GM18498 (cell line): ENCODE measurements around the gene CCDC177.
"Not testable (repeated sequence)": the region's sequence is repeated elsewhere in the genome, so short reads cannot be mapped to it uniquely, and the experiment has no call there.

Experiments used
- ATAC-seq: cut with Tn5 transposase; IDR thresholded peaks from one replicate; pipeline ENCODE4 v1.9.1; 2021; ENCODE audit warnings: mild to moderate bottlenecking, moderate library complexity; ENCODE audit not compliant: unreplicated experiment

Gene CCDC177

DNA sequence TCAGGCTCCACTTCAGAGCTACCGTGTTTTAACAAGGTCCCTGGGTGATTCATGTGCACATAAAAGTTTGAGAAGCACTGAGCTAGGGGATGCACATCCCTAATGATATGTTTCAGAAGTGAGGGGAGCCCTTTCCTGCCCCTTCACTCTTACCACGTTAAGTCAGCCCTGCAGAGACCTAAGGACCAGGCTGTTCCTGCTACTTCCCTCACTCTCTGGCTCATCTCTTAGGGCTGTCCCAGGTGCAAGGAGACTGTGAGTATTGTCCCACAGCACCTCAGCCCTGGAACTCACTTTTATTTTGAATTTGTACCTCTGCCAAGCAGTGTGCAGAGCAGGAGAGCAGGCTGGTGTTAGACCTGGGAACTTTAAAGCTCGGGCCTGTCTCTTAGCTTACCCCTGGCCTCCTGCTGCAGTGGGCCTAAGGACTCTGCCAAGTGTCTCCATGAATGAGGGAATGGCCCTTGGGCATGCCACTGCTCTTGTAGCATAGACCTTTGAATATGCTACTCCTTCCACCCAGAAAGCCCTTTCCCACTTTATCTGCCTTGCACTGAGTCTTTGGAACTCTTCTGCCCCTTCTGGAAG, 25.7 kb upstream of the CCDC177 start:
- ATAC-seq: no peak

GRCh38 chr14:69599431-69599830, 24.8 kb upstream of the CCDC177 start:
- not testable (repeated sequence) for ATAC-seq

DNA sequence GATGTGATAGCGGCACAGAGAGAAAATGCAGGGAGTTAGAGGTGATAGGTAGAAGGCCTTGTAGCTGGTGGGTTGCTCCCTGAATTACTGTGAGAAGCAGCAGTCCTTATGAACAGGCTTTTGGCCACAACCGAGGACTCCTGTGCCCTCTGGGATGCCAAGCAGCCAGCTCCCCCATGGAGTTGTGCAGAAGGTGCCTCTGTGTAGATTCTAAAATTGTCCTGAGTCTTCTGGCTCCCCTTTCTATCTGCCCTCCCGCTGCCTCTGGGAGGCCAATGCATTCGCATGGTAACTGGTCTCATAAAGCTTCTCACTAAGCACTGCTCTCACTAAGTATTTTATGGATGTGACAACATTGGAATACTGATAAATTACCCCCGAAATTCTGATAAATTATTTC, 20.7 kb upstream of the CCDC177 start:
- no peak for ATAC-seq

GRCh38 chr14:69594846-69595245, 20.2 kb upstream of the CCDC177 start:
- no peak for ATAC-seq

DNA sequence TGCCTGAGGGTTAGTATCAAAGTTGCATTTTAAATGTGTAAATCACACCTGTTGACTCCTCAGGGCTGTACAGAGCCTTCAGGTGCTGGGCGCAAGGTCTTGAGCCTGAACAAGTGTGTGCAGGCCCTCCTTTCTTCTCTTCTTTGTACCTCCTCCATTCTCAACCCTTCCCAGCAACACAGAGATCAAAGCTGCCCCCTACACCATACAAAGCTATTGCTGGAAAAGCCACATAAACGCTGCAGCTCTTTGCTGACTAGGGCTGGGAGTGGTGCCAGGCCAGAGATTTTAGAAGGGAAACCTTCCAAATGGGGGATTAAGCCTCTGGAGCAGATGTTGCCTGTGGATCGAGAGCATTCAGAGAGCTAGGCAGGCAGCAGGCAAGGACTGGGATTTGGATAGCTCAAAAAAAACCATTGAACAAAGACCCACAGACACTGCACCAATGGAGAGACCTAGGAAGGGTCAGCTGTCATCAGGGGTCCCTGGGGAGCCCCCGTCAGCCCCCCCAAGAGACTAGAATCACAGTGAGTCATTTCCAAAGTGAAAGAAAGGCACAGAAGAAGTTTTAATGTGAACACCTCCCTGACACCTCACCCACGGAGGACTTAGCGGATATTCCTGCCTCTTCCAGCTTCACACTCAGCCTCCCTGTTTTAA, 18.5 kb upstream of the CCDC177 start:
- ATAC-seq: no peak

DNA sequence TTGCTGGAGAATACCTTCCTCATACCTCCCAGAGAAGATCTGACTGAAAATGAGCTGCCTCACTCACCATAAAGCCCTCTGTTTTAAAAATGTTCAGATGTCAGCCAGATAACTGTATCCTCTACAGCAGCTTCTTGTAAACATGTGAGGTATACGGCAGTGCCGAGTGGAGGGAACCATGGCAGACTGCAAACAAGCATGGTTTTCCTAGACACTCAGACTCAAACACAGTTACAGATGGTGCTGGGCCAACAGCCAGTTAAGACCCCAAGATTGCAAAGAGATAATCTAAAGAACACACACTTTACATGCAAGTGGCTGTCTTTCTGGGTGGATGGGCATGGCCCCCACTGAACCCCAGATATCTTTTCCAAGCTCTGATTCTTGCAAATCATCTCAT, 16.6 kb upstream of the CCDC177 start:
- ATAC-seq: no peak

- no peak for ATAC-seq
Measured at GRCh38 chr14:69587389-69587788, 12.7 kb upstream of the CCDC177 start.

GRCh38 chr14:69586404-69586803, 11.7 kb upstream of the CCDC177 start:
- ATAC-seq: no peak

GRCh38 chr14:69584389-69584788, 9.7 kb upstream of the CCDC177 start:
- ATAC-seq: no peak

DNA sequence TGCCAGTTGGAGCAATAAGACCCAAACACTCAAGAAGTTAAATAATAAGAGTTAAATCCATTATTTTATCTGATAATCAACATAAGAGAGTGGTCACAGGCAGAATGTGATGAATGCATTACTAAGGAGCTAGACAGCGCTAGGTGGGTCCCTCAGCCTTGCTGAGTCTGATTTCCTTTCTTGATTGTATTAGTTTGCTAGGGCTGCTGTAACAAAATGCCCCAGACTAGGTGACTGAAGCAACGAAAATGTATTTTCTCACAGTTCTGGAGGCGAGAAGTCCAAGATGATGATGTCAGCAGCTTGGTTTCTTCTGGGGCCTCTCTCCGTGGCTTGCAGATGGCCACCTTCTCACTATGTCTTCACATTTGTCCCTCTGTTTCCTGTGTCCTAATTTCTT, 8.2 kb upstream of the CCDC177 start:
- no peak for ATAC-seq

- ATAC-seq: no peak
Measured at GRCh38 chr14:69582212-69582611, 7.5 kb upstream of the CCDC177 start.

DNA sequence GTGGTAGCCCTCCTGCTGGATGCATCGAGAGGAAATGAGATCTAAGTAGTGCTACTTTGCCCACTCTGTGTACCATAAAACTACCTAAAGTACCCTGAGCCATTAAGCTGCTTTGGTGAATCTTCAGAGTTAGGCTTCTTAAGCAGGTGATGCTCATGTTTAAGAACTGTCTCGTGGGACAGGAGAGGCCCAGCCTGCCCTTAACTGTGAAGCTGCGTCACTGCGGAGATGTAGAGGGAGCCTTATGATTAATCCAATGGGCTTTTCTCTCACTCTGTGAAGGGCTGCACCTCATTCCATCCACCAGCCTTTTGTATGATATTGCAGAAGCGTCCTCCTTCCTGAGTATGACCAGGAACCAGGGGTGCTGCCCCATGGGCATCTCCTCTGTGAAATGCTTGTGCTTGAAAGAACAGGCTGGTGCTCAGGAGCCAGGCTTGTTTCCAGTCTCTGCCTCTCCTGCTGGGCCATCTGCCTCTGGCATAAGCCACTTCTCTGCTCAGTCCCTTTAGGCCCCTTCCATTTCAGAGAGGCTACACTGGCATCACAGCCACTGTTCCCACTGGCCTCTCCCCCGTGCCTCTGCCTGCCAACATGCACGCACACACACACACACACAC, 6.8 kb upstream of the CCDC177 start:
- ATAC-seq: no peak

DNA sequence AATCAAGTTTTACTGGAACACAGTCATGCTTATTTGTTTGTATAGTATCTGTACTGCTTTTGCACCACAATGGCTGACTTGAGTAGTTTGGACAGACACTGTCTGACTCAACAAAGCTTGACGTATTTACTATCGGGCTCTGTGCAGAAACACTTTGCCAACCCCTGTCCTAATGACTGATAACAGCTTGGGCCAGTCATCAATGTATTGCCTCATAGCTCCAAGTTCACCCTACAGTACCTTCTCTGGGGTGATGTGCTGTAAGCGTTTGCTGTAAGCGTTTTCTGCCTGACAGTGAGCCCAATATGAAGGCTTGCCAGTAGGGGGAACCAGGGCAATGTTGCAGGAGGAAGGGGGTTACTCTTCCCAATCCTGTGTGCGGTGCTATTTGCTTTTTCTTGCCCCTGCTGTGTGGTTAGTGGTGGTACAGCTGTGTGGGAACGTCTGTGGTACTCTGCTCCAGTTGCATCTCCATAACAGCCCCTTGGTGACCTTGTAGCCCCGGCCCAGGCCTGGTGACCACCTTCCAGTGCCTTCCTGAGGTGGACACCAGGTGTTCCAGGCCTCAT, 5.4 kb upstream of the CCDC177 start:
- no peak for ATAC-seq

GRCh38 chr14:69579476-69579875, 4.8 kb upstream of the CCDC177 start:
- ATAC-seq: no peak

DNA sequence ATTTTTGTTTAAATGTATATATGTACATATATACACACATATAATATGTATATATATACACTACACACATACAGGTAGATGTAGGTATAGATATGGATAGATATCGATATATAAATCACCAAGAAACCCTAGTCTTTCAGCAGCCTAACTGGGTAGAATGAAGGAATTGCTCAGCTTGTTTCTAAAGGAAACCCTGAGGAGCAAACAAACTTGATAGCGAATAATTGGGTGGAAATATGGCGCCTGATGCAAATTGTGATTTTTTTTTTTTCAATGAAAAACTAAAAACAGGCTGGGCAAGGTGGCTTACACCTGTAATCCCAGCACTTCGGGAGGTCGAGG, 254 bp upstream of the CCDC177 start:
- ATAC-seq: no peak

GRCh38 chr14:69573831-69574262, 824 bp downstream of the CCDC177 start:
- ATAC-seq: no peak

DNA sequence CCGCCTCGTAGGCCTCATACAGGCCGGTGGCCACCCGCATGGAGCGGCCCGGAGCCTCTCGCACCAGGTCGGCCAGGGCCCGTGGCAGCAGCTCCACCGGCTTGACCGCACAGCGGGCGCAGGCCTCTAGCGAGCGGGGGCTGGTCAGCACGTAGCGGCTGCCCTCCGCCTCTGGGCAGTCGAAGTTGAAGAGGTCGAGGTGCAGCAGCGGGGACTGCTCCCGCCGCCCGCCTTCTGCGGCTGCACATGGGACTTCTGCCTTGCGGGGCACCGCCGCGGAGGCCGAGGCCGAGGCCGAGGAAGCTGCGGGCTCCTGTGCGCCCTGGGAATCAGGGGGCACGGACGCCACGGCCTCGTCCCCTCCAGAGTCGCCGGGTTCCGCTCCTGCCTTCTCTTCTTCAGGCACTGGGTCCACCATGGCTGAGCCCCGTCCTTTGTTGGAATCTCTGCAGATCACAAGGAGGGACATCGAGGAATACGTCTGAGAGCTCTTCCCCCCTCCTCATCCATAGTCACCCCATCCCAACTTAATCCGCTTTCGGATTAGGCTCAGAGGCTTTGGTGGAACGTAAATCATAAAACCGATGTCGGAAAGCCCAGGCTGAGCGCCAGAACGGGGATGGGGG, 1.4 kb downstream of the CCDC177 start:
- no peak for ATAC-seq

- no peak for ATAC-seq
Measured at GRCh38 chr14:69572841-69573135, 1.9 kb downstream of the CCDC177 start.

GRCh38 chr14:69572030-69572840, 2.4 kb downstream of the CCDC177 start:
- no peak for ATAC-seq

DNA sequence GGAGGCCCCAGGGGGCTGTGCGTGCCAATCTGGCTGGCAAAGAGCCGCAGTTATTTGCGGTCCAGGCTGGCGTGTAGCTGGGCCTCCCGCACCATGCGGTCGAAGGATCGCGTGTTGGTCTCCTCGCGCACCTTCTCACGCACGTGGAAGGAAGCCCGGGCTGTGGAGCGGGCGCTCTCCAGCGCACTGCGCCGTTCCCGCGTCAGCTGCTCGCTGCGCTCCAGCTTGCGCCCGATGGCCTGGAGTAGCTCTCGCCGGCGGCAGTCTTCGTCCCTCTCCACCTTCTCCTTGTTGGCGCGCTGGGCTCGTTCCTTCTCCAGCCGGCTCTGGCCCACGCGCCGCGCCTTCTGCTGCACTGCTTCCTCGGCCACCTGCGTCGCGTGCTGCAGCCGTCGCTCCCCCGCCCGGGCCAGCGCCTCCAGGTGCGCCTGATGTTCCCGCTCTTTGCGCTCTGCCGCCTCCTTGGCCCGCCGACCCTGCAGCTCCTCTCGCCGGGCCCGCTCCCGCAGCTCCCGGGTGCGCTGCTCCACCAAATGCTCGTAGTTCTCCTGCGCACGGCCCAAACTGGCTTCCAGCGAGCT, 3.1 kb downstream of the CCDC177 start:
- ATAC-seq: no peak

DNA sequence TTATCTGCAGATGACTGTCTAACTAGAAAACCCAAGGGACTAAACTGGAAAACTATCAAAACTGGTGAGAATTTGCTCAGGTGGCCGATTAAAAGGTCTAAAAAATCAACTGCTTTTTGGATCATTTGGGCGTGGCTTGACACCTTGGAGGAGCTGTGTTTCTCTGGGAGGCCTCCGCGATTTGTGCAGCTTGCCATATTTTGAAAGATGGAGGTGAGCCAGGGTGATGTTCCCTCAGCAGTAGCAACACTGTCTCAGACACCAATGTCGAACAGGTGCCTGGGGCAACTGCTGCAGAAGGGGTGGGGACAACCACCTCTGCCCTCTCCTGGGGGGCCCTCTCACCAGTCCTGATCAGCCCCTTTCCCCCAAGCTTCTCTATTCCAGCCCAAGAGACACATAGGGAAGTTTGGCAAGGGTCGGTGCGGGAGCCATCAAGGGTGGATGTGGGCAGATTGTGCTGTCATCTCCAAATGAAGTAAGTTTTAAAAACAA, 3.8 kb downstream of the CCDC177 start:
- ATAC-seq: no peak
